ENCODE data around the gene ALOX15B.

The ALOX15B gene

DNA sequence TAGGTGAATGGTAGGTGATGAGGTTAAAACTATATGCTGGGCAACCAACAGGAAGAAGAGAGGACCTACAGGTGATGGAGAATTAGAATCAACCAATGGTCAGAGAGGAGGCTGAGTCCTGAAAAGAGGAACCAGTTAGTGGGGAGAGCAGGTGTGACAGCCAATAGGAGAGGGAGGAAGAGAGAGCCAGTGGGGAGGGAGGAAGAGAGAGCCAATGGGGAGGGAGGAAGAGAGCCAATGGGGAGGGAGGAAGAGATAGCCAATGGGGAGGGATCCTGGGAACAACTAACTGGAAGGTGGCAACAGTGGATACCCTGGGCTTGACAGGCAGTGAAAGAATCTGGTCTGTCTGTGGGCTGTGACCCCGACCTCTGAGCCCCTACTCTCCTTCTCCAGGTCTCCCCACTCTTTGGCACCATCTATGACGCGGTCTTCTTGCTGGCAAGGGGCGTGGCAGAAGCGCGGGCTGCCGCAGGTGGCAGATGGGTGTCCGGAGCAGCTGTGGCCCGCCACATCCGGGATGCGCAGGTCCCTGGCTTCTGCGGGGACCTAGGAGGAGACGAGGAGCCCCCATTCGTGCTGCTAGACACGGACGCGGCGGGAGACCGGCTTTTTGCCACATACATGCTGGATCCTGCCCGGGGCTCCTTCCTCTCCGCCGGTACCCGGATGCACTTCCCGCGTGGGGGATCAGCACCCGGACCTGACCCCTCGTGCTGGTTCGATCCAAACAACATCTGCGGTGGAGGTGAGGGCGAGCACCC is 32.7 kb upstream of the ALOX15B start:
- Histone ChIP-seq H3K36me3 (replicated peaks; ENCODE audit: low read depth, low read length) (no peaks in the 10 kb centered on the region), H3K27me3 (ENCODE audit: low read depth, low read length) (peaks cover 2% of the 10 kb centered on the region; the same call in 1 of the 2 replicates), H4K20me1 (ENCODE audit: insufficient read depth, low read length) (no peaks in the 10 kb centered on the region), H3K9me3 (ENCODE audit: insufficient read depth, low read length) (no peaks in the 10 kb centered on the region), H3K4me1 (ENCODE audit: low read length) (peaks cover 9% of the 10 kb centered on the region; the same call in 1 of the 2 replicates), H3K27ac (ENCODE audit: low read length) (no peak overlapping the region), H3K4me2 (ENCODE audit: low read length) (no peak overlapping the region), H3K79me2 (ENCODE audit: low read length) (no peaks in the 10 kb centered on the region), H2AFZ (ENCODE audit: low read depth, low read length) (no peak overlapping the region), H3K4me3 (ENCODE audit: low read length) (no peak overlapping the region), H3K9ac (ENCODE audit: low read length) (no peak overlapping the region)
- TF ChIP-seq, protein P1, sequence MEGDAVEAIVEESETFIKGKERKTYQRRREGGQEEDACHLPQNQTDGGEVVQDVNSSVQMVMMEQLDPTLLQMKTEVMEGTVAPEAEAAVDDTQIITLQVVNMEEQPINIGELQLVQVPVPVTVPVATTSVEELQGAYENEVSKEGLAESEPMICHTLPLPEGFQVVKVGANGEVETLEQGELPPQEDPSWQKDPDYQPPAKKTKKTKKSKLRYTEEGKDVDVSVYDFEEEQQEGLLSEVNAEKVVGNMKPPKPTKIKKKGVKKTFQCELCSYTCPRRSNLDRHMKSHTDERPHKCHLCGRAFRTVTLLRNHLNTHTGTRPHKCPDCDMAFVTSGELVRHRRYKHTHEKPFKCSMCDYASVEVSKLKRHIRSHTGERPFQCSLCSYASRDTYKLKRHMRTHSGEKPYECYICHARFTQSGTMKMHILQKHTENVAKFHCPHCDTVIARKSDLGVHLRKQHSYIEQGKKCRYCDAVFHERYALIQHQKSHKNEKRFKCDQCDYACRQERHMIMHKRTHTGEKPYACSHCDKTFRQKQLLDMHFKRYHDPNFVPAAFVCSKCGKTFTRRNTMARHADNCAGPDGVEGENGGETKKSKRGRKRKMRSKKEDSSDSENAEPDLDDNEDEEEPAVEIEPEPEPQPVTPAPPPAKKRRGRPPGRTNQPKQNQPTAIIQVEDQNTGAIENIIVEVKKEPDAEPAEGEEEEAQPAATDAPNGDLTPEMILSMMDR (IDR thresholded peaks at IDR 0.05; ENCODE audit: low read depth, low read length): no peak
- no peak for TF ChIP-seq EZH2phosphoT487 (IDR thresholded peaks at IDR 0.05; ENCODE audit: low read depth)

DNA sequence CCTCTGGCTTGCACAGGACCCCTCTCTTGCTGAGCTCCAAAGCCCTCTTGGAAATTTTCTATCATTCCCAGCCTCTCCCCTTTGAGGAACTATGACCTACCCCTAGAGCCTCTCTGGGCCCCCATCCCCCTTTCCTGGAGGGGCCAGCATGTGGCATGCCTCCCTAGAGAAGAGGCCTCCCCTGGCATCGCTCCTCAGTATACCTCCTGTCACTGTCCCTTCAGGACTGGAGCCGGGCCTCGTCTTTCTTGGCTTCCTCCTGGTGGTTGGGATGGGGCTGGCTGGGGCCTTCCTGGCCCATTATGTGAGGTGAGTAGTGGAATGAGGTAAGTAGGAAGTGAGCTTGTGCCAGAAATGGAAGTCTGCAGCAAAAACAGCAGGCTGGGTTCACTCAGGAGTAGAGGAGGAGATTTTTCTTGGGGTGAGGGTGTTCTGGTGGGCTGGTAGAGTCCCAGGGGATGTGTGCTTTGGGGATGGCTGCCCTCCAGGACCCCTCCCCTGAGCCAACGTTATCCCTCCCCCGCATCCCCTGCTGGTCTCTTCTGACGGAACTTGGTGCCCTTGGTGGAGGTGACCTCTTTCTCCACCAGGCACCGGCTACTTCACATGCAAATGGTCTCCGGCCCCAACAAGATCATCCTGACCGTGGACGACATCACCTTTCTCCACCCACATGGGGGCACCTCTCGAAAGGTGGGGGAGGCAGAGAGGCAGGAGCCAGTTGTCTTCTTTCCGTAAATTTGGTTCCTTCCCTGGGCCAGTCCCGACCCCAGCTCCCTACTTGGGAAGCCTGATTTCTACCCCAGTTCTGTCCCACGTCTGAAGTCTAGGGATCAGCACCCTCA is 31.8 kb upstream of the ALOX15B start:
- TF ChIP-seq, protein P1 (IDR thresholded peaks at IDR 0.05; ENCODE audit: low read depth, low read length): no peak
- TF ChIP-seq EZH2phosphoT487 (IDR thresholded peaks at IDR 0.05; ENCODE audit: low read depth): no peak
- Histone ChIP-seq H4K20me1 (ENCODE audit: insufficient read depth, low read length) (no peaks in the 10 kb centered on the region), H3K9ac (ENCODE audit: low read length) (no peak overlapping the region), H3K79me2 (ENCODE audit: low read length) (no peaks in the 10 kb centered on the region), H3K4me3 (ENCODE audit: low read length) (no peak overlapping the region), H3K27ac (ENCODE audit: low read length) (no peak overlapping the region), H3K4me1 (ENCODE audit: low read length) (peaks cover 5% of the 10 kb centered on the region; the same call in 1 of the 2 replicates), H2AFZ (ENCODE audit: low read depth, low read length) (no peak overlapping the region), H3K36me3 (replicated peaks; ENCODE audit: low read depth, low read length) (no peaks in the 10 kb centered on the region), H3K9me3 (ENCODE audit: insufficient read depth, low read length) (no peaks in the 10 kb centered on the region), H3K4me2 (ENCODE audit: low read length) (no peak overlapping the region), H3K27me3 (ENCODE audit: low read depth, low read length) (no peaks in the 10 kb centered on the region)

GRCh38 chr17:8007836-8008235 is 31.0 kb upstream of the ALOX15B start:
- Histone ChIP-seq H4K20me1 (ENCODE audit: insufficient read depth, low read length) (no peaks in the 10 kb centered on the region), H3K36me3 (replicated peaks; ENCODE audit: low read depth, low read length) (no peaks in the 10 kb centered on the region), H3K79me2 (ENCODE audit: low read length) (no peaks in the 10 kb centered on the region), H3K4me1 (ENCODE audit: low read length) (no peaks in the 10 kb centered on the region), H3K4me3 (ENCODE audit: low read length) (no peak overlapping the region), H3K9ac (ENCODE audit: low read length) (no peak overlapping the region), H3K9me3 (ENCODE audit: insufficient read depth, low read length) (no peaks in the 10 kb centered on the region), H2AFZ (ENCODE audit: low read depth, low read length) (no peak overlapping the region), H3K27me3 (ENCODE audit: low read depth, low read length) (no peaks in the 10 kb centered on the region), H3K4me2 (ENCODE audit: low read length) (no peak overlapping the region), H3K27ac (ENCODE audit: low read length) (no peak overlapping the region)
- TF ChIP-seq, protein P1 (IDR thresholded peaks at IDR 0.05; ENCODE audit: low read depth, low read length): no peak
- no peak for TF ChIP-seq EZH2phosphoT487 (IDR thresholded peaks at IDR 0.05; ENCODE audit: low read depth)

DNA sequence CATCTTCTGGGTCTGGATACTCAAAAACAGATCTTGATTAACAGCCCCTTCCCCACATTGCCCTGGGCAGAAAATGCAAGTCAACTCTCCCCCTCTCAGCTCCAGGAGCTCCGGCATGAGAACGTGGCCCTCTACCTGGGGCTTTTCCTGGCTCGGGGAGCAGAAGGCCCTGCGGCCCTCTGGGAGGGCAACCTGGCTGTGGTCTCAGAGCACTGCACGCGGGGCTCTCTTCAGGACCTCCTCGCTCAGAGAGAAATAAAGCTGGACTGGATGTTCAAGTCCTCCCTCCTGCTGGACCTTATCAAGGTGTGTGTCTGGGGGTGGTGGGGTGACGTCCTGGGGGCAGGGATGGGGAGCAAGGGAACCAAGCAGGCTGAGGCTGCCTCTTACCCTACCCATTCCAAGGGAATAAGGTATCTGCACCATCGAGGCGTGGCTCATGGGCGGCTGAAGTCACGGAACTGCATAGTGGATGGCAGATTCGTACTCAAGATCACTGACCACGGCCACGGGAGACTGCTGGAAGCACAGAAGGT is 26.7 kb upstream of the ALOX15B start:
- Histone ChIP-seq H4K20me1 (ENCODE audit: insufficient read depth, low read length) (no peaks in the 10 kb centered on the region), H3K9me3 (ENCODE audit: insufficient read depth, low read length) (no peaks in the 10 kb centered on the region), H3K9ac (ENCODE audit: low read length) (no peak overlapping the region), H3K36me3 (replicated peaks; ENCODE audit: low read depth, low read length) (no peaks in the 10 kb centered on the region), H3K27ac (ENCODE audit: low read length) (no peak overlapping the region), H3K79me2 (ENCODE audit: low read length) (no peaks in the 10 kb centered on the region), H3K4me1 (ENCODE audit: low read length) (no peaks in the 10 kb centered on the region), H3K4me3 (ENCODE audit: low read length) (no peak overlapping the region), H3K27me3 (ENCODE audit: low read depth, low read length) (no peaks in the 10 kb centered on the region), H3K4me2 (ENCODE audit: low read length) (no peak overlapping the region), H2AFZ (ENCODE audit: low read depth, low read length) (no peak overlapping the region)
- TF ChIP-seq, protein P1 (IDR thresholded peaks at IDR 0.05; ENCODE audit: low read depth, low read length): no peak
- no peak for TF ChIP-seq EZH2phosphoT487 (IDR thresholded peaks at IDR 0.05; ENCODE audit: low read depth)
